GM21737 (cell line): Measurements from ENCODE around the gene POGZ.

Experiments
- ATAC-seq: cut with Tn5 transposase; IDR thresholded peaks from one replicate; pipeline ENCODE4 v1.9.1; 2021; ENCODE audit warnings: mild to moderate bottlenecking, moderate library complexity; ENCODE audit not compliant: unreplicated experiment

Gene POGZ, protein sequence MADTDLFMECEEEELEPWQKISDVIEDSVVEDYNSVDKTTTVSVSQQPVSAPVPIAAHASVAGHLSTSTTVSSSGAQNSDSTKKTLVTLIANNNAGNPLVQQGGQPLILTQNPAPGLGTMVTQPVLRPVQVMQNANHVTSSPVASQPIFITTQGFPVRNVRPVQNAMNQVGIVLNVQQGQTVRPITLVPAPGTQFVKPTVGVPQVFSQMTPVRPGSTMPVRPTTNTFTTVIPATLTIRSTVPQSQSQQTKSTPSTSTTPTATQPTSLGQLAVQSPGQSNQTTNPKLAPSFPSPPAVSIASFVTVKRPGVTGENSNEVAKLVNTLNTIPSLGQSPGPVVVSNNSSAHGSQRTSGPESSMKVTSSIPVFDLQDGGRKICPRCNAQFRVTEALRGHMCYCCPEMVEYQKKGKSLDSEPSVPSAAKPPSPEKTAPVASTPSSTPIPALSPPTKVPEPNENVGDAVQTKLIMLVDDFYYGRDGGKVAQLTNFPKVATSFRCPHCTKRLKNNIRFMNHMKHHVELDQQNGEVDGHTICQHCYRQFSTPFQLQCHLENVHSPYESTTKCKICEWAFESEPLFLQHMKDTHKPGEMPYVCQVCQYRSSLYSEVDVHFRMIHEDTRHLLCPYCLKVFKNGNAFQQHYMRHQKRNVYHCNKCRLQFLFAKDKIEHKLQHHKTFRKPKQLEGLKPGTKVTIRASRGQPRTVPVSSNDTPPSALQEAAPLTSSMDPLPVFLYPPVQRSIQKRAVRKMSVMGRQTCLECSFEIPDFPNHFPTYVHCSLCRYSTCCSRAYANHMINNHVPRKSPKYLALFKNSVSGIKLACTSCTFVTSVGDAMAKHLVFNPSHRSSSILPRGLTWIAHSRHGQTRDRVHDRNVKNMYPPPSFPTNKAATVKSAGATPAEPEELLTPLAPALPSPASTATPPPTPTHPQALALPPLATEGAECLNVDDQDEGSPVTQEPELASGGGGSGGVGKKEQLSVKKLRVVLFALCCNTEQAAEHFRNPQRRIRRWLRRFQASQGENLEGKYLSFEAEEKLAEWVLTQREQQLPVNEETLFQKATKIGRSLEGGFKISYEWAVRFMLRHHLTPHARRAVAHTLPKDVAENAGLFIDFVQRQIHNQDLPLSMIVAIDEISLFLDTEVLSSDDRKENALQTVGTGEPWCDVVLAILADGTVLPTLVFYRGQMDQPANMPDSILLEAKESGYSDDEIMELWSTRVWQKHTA (N-terminal part only)

DNA sequence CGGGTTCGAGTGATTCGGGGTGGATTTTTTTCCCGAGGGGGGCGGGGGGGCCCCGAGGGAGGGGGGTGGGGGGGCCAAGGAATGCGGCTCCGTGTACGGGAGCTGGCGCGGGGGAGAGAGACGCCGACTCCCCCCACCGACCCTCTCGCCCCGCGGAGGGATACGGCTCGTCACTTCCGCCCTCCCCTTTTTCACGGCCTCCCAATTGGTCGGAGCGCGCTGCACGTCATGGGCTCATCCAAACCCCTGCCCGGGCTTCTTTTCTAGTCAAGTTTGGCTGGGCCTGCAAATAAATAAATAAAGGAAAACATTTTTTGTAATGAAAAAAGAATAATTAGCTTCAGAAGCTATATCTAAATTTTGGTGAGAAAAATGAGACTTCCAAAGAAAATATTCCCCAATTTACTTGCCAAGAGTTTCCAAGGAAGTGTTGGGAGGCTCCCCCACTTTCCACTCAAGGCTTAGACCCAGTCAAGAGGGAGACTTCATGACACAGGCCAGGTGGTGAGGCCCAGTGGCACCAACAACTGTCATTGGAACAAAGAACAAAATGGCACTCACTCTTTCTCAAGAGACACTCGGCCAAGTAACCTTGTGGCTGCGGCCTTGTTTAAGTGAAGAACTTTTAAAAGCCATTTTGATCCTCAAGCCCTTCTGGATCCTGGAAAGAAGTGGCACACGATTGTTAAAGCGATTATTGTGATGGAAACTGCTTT, at the start of gene POGZ:
TSS of gene POGZ (minus strand) at position 164 of the 716 bp plus-strand sequence. CDS start 17,290 bp downstream, outside the sequence.
- ATAC-seq = peak; percentile 66

DNA sequence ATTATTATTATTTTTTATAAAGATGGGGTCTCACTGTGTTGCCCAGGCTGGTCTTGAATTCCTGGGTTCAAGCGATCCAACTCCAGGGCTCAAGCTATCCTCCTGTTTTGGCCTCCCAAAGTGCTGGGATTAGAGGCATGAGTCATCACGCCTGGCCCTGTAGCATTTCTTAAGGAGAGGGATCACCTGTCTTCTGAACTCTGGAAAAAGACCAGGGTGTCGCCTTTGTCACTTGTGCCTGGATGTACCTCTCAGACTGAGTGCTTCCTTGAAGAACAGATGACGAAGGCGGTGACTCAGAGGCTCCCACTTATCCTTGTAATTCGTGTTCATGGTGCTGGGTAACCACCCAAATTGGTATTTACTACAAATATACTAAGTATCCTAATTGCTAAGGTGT, 49.5 kb upstream of the POGZ start:
- no peak for ATAC-seq

DNA sequence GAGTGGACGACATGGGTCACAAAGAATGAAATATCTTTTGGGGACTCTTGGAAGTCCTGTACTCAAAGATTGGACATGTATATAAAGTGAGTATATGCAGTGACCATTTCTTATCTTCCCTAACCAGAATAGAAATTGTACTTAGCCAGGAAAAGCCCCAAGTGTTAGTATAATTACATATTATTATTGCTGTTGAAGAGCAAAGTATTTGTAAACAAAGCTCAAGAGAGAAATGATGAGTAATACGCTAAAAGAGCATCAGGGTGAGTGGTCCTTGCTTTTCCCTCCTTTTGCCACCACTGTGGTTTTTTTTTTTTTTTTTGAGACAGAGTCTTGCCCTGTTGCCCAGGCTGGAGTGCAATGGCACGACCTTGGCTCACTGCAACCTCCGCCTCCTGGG, 45.5 kb upstream of the POGZ start:
- no peak for ATAC-seq

DNA sequence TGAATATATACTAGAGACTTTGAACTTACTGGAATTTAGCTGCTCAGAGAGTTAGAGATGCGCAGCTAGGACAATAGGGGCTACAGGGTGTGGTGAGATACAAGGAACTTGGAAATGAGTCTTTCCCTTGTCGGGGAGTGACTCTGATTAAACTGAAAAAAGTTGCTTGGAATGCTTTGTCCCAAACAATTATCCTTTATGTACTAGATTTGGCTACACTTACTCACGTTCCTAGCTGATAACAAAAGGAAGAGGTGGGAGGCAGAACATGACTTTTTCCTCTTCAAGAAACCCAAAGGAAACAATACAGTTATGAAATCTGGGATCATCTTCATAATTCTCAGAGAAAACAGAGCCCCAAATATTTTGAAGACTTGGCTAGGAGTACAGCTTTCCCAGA, 45.0 kb upstream of the POGZ start:
- no peak for ATAC-seq

DNA sequence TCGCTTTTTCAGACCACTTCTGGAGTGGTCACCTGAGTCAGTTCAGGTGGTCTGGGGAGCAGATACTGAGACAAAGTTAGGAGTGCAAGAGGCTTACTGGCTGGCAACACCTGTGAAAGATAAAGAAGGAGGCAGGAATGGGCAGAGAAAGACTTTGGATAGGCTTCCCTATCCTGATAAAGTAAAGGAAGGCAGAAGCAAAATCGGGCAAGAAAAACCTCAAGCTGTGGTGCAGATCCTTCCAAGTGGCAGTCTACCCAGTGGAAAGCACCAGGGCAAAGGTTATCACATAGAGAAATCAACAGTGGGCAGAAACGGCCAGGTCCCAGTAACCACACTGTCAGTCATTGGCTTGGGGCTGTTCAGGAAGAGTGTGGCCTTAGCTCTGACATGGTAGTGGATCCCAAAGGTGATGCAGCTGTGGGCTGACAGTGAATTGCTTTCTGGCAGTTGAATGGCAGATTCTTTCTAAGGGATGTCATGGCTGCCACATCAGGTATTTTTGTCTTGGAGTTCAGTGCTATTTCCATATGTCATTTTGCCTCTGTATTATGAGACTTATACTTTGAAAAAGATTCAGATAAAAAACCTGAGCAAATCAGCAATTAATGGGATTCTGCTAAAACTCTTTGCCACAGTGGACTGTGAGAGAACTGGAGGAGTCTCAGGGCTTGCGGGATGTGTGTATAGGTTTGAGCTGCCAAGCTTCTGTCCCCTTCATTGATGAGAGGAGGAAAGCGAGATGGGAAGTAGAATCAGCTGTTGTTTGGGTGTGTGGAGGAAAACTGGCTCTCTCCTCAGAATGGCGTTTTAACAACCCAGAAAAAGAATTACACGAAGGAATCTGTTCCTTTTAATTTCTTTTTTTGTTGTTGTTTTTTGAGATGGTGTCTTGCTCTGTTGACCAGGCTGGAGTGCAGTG, 43.8 kb upstream of the POGZ start:
- no peak for ATAC-seq

DNA sequence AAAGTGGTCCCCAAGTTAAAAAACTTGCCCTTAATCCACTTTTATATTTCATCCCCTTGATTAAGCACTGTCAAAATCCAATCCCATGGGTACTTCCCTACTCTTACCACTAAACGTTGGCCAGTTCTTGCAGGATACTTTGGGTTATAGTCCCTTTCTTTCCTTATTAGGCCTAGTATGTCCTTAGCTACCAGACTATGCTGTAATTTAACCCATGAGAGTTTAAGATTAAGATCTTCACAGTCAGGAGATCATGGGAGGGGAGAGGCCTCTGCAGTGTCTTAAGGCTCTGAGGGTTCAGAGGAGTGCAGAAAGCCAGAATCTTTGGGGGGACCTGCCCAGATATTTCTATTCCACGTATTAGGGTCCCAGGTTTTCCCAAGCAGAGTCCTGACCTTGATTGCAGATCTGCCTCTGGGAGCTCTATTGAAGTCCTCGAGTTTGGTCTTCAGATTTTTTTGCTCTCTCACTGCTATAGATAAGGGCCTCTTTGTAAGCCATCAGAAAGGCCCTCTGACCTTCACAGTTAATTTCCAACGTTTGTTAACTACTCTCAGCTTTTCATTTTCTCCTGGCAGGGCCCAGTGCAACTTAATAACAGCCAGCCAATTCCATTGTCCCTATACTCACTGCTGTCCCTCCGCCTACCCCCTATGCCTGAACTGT, 42.9 kb upstream of the POGZ start:
- ATAC-seq = no peak

DNA sequence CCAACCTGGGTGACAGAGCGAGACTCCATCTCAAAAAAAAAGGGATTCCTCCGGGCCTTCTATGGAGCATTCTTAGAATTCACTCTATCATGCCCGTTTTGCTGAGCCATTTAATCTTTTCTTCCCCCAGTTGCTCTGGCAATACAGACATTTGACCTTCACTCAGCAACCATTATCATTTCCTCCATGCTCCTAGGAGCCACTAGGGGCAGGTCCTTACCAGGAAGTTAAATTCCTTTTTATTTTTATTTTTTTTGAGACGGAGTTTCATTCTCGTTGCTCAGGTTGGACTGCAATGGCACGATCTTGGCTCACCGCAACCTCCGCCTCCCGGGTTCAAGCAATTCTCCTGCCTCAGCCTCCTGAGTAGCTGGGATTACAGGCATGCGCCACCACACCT, 42.2 kb upstream of the POGZ start:
- no peak for ATAC-seq

DNA sequence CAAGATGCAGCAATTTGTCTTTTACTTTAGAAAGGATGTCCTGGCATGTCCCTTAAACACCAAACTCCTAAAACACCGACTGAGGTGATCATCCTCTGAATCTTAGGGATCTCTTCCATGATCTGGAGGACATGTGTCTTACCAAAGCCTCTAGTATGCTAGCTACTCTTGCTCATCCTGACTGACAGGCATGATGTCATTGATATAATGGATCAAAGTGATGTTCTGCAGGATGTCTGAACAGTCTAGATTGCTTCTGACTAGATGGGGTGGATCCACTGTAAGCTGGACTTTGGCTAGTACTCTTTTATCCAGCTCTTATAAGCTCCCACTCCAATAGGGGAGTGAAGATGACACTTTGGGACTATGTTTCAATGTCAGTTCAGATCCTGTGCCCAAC, 40.6 kb upstream of the POGZ start:
- no peak for ATAC-seq

DNA sequence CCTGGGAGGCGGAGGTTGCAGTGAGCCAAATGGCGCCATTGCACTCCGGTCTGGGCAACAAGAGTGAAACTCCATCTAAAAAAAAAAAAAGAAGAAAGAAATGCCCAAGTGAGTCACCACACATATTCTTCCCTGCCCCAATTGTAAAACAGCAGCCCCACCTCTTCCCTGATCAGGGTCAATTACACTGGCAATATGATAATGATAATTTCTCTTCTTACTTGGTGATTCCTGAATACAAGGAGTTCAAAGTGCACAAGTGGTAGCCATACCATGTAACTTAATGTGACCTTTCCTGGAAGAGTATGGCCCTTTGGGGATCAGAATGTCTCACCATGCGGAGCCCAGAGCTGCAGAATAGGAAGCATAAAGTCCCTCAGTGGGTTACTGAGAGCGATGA, 40.1 kb upstream of the POGZ start:
- no peak for ATAC-seq

DNA sequence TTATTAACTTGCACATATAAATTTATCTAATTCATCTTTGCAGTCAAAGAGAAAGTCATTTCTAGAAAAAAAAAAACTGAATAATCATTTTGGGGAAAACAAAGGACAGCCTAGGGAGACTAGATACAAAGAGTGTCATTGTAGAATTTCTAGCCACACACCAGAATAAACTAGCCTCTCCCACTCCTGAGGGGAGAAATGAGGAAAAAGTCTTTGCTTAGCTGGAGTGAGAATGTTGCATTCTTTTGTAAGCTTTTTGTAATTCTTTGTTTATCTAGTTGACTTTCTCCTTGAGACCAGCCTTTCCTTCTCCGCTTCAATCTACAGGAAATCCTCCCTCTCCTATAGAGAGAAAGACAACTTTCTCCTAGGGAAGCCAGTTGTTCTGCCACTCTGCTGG, 36.0 kb upstream of the POGZ start:
- ATAC-seq = no peak

DNA sequence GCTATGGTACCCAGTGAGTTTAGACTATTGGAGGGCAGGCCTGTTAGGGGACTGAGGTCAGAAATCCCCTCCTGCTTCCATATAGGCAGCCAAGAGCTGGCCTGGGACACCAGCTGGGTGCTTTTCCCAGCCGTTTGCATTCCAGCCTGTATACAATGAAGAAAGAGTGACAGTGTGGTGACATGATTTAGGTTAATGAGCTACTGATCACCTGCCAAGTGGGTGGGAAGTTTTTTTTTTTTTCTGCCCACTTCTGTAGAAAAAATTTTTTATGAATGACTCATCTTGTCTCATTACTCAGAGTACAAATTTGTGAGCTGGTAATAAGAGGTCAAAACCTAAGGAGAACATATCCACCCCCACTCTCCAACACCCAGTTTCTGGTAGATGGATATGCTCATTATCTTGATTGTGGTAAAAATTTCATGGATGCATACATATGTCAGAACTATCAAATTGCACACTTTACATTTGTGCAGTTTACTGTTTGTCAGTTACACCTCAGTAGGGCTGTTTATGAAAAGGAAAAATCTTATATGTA, 35.5 kb upstream of the POGZ start:
- ATAC-seq = no peak

DNA sequence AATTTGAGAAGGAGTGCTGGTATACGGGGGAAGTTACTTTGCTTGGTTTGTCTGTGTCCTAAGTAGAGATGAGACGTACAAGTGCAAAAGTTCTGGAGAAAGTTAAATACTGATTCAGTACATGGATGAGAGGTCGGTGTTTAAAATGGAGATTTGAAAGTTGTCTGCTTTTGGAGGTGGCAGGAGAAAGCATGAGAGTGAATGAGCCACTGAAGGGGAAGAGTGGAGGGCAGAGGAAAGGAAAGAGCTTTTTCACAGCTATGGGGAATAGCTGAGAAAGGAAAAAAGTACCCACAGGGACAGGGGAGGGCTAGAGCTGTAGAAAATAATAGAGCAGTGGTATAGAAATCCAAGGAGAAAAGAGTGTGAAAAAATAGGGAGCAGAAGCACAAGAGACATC, 33.7 kb upstream of the POGZ start:
- no peak for ATAC-seq

DNA sequence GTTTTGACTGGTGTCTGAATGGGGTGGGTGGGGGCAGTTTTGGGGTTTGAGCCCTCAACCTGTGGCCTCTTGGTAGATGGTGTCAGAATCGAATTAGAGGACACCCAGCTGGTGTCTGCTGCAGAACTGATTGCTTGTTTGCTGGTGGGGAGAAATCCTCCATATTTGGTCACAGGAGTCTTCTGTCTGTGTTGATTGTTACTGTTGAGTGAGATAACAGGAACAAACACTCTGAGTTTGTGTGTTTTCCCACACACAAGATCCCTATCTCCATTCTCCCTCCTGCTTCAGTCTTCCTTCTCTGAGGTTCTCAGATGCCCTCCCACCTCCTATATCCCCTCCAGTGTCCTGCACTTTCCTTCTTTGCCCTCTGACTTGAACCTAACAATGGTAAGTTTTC, 32.8 kb upstream of the POGZ start:
- ATAC-seq = no peak

DNA sequence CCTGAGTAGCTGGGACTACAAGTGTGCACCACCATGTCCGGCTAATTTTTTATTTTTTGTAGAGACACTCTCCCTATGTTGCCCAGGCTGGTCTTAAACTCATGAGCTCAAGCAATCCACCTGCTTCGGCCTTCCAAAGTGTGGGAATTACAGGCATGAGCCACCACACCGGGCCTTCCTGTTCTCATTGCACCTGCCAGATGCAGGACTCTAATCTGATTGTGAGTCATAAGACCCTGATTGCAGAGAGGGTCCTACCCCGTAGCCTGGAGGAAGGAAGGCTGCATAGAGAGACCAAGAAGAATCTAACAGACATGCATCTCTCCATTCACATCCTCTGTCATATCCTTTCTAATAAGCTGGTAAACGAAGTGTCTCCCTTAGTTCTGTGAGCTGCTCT, 32.3 kb upstream of the POGZ start:
- no peak for ATAC-seq

DNA sequence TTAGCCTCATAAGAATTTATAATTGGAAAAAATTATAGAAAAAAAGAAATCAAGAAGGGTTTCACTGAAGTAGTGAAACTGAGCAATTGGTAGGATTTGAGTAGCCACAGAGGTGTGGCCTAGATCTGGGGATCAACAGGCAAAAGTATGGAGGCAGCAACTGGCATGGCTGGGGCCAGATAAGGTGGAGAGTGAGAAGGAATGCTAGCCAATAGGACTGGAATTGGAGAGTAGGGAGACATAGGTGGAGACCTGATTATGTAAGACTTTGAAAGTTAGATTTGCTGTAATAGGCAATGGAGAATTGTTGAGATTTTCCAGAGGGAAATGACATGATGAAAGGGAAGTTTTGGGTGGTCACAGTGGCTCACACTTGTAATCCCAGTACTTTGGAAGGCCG, 27.3 kb upstream of the POGZ start:
- no peak for ATAC-seq

DNA sequence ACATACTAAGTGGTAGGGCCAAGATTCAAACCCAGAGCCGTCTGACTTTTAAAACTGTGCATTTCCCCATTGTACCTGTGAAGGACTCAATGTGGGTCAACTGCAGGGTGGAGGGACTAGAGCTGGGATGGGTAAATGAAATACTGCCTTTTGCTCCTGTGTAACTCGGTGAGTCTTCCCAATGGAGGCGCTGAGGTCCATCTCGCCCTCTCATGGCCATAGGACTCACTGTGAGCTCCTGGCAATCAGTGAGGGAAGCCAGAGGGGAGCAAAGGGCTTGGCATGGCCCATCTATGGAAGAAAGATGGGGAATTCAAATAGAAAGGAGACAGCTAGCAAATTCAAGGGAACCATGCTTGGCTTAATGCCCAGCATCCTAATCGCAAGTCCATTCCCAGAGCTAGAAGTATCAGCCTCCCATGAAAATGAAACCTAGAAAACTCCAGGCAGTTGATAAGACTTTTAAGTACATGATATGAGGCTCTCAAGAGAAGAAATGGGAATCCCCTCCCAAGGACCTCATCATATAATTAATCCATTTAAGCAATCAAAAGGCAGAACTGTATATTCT, 26.5 kb upstream of the POGZ start:
- no peak for ATAC-seq

DNA sequence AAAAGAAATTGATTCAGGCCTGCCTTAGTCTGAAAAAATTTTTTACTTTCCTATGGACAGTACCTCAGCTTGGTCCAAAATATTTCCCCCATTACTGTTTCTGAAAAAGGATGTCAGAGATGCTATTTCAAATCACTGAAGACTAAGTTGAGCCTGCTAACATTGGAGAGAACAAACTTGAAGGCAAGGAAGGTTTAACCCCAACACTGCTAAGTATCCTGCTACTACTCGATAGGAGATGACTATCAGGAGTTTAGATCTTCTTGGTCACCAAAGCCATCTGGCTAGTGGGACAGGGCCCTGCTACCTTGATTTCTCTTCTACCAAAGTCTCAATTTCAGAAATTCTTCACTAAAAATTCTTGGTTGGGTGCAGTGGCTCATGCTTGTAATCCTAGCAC, 22.7 kb upstream of the POGZ start:
- ATAC-seq = no peak

DNA sequence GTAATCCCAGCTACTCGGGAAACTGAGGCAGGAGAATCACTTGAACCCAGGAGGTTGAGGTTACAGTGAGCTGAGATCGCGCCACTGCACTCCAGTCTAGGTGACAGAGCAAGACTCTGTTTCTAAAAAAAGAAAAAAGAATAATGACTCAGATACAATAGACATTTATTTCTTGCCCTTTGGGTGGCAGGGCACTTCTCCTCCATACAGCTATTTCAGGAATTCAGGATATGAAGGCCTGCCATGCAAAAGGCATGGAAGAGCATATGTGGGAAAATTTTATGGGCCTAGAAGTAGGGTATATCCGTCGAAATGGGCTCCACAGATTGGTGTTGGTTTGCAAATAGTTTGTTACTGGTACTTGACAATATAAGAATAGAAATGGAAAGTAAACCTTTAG, 20.2 kb upstream of the POGZ start:
- ATAC-seq = no peak

DNA sequence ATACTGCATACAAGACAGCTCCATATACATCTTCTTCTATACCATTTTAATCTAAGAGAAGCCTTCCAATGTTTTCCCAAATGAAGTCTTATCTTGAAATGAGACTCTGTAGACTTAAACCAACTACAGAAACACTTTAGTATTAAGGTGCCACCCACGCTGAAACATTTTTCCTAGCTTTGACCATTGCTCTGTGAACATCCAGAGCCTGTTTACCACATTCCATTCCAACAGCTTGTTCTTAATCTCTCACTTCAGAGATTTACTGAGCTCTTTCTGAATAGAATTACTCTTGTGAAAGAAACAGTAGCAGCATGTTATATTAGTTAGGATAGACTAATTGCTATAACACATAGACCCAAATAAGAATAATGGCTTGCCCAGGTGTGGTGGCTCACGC, 19.6 kb upstream of the POGZ start:
- no peak for ATAC-seq
